Endodermal cell (in vitro differentiated cells): ENCODE measurements around the gene C1QTNF8. TPM values are rescaled to one million over a fixed set of nuclear protein-coding genes. Genes with fewer than 3 reads are reported as not detected.

ENCODE experiments used
- DNase-seq: peaks from one replicate; pipeline ENCODE4 v3.0.0-alpha.2; 2017
- H3K27ac ChIP-seq: 2 replicates; pipeline ENCODE4 v1.5.1; 2013; ENCODE audit warnings: mild to moderate bottlenecking, low read depth, low read length, moderate library complexity
- H3K27me3 ChIP-seq: 2 replicates; pipeline ENCODE4 v1.6.1; 2013; ENCODE audit warnings: mild to moderate bottlenecking, low read length, moderate library complexity; ENCODE audit not compliant: insufficient read depth, control insufficient read depth, poor library complexity, severe bottlenecking
- H3K36me3 ChIP-seq: 2 replicates; pipeline ENCODE4 v1.7.0; 2013; ENCODE audit warnings: mild to moderate bottlenecking, low read length, moderate library complexity; ENCODE audit not compliant: control insufficient read depth, insufficient read depth
- H3K4me1 ChIP-seq: one replicate; pipeline ENCODE4 v1.7.0; 2013; ENCODE audit warnings: low read length; ENCODE audit not compliant: control insufficient read depth, insufficient read depth
- H3K4me3 ChIP-seq: 2 replicates; pipeline ENCODE4 v1.5.1; 2013; ENCODE audit warnings: mild to moderate bottlenecking, low read length, moderate library complexity
- H3K9ac ChIP-seq: 2 replicates; pipeline ENCODE4 v1.6.1; 2013; ENCODE audit warnings: mild to moderate bottlenecking, low read length, moderate library complexity; ENCODE audit not compliant: poor library complexity, severe bottlenecking; ENCODE audit errors: extremely low read depth
- H3K9me3 ChIP-seq: 2 replicates; pipeline ENCODE4 v1.6.1; 2013; ENCODE audit warnings: mild to moderate bottlenecking, low read length, moderate library complexity; ENCODE audit not compliant: control insufficient read depth
- H3K27ac Mint-ChIP-seq: 2 replicates; pipeline ENCODE4 v1.8.0; 2020; ENCODE audit warnings: mixed read lengths
- H3K27me3 Mint-ChIP-seq: 2 replicates; pipeline ENCODE4 v1.8.0; 2021; ENCODE audit warnings: mild to moderate bottlenecking, mixed read lengths; ENCODE audit not compliant: insufficient read depth
- H3K36me3 Mint-ChIP-seq: 2 replicates; pipeline ENCODE4 v1.8.0; 2020; ENCODE audit warnings: low read depth, mixed read lengths
- H3K4me1 Mint-ChIP-seq: 2 replicates; pipeline ENCODE4 v1.8.0; 2020; ENCODE audit warnings: mixed read lengths
- H3K4me3 Mint-ChIP-seq: 2 replicates; pipeline ENCODE4 v1.8.0; 2020; ENCODE audit warnings: mild to moderate bottlenecking, moderate library complexity, mixed read lengths
- H3K9me3 Mint-ChIP-seq: 2 replicates; pipeline ENCODE4 v1.8.0; 2020; ENCODE audit warnings: mild to moderate bottlenecking, mixed read lengths
- CTCF ChIP-seq: fragments of 200-600 bp; sonication (generic); conservative IDR thresholded peaks from 2 replicates; pipeline ENCODE4 v1.5.0; 2021; ENCODE audit warnings: antibody characterized with exemption, mild to moderate bottlenecking
- WGBS, 2 experiments: methylation state at CpG; one replicate each; pipeline versions ENCODE4 v1.1.5 to v1.1.7; 2013; ENCODE audit warnings: missing lambda C conversion rate in 2 of 2, mixed read lengths in 1 of 2; ENCODE audit not compliant: insufficient coverage in 1 of 2, insufficient read length in 1 of 2; 5-methylcytosine and 5-hydroxymethylcytosine counted together
- long read RNA-seq, 4 experiments: library from polyadenylated mRNA in 2 of 4; library from RNA in 1 of 4; library from capped mRNA in 1 of 4; stranded (forward) in 3 of 4; unstranded in 1 of 4; transcript quantifications; one replicate each; pipeline ENCODE4 v2.0.0, GENCODE V29; 2020 to 2021; ENCODE audit warnings: inconsistent platforms in 1 of 4
- polyA plus RNA-seq, 2 experiments: library from polyadenylated mRNA; stranded (reverse); fragments of 50-300 nt; gene quantifications; one replicate each; pipeline ENCODE4 v1.2.3, GENCODE V29; 2013
- total RNA-seq, 2 donors: library from RNA; stranded (reverse); fragmentation: NEBNext Ultra II Directional in 1 of 2; extraction: Animal tissue kit (Norgen Biotek cat#: 25700) in 1 of 2; gene quantifications; 2 replicates in 1 of 2; 3 replicates in 1 of 2; pipeline ENCODE4 v1.2.1, GENCODE V29; 2021

Gene C1QTNF8
- under 1 TPM; 0.15 to 0.20 TPM for total RNA-seq
- not detected for polyA plus RNA-seq (2013, experiment 1 of 2)
- not detected for polyA plus RNA-seq (2013, experiment 2 of 2)
- long read RNA-seq, experiment 1 = 0 reads
- long read RNA-seq, experiment 2 = 0 reads
- long read RNA-seq, experiment 3 = 0 reads
- long read RNA-seq, experiment 4 = 0 reads

GRCh38 chr16:1096169-1097082 is at the start of gene C1QTNF8:
Gene C1QTNF8 (minus strand): TSS chr16:1096244. CDS start chr16:1094922, 1,322 bp downstream.
- H3K9me3 Mint-ChIP-seq = peaks cover 5% of the 10 kb centered on the region
- no peak within 1 kb of the TSS for H3K27ac ChIP-seq
- no peak for TF ChIP-seq CTCF
- no peaks in the 10 kb centered on the region for H3K36me3 ChIP-seq
- H3K9me3 ChIP-seq = no peaks in the 10 kb centered on the region
- DNase-seq = no peak
- H3K36me3 Mint-ChIP-seq = no peaks in the 10 kb centered on the region
- 88% methylated on average over 18 to 55 of the region's 55 CpGs for WGBS, 2 experiments
- H3K4me3 Mint-ChIP-seq = no peak within 1 kb of the TSS
- peaks cover 1% of the 10 kb centered on the region for H3K4me1 Mint-ChIP-seq
- H3K27me3 ChIP-seq = no peaks in the 10 kb centered on the region
- H3K27me3 Mint-ChIP-seq = peaks cover 2% of the 10 kb centered on the region
- H3K9ac ChIP-seq = no peak within 1 kb of the TSS
- no peak within 1 kb of the TSS for H3K27ac Mint-ChIP-seq
- H3K4me1 ChIP-seq = no peaks in the 10 kb centered on the region
- H3K4me3 ChIP-seq = no peak within 1 kb of the TSS

- TF ChIP-seq CTCF = no peak
- Histone ChIP-seq H3K9me3 (no peaks in the 10 kb centered on the region), H3K9ac (no peak overlapping the region), H3K27ac (no peak overlapping the region), H3K4me1 (peaks cover 3% of the 10 kb centered on the region), H3K36me3 (no peaks in the 10 kb centered on the region), H3K4me3 (no peak overlapping the region), H3K27me3 (no peaks in the 10 kb centered on the region)
- Mint-ChIP-seq H3K9me3 (peaks cover 10% of the 10 kb centered on the region), H3K27me3 (peaks cover 8% of the 10 kb centered on the region), H3K27ac (no peak overlapping the region), H3K4me3 (no peak overlapping the region), H3K4me1 (no peaks in the 10 kb centered on the region), H3K36me3 (peaks cover 1% of the 10 kb centered on the region)
- WGBS, 2 experiments = 74 to 76% methylated on average over 7 to 30 of the region's 30 CpGs
- DNase-seq = no peak
Measured at GRCh38 chr16:1145383-1146100, 49.5 kb upstream of the C1QTNF8 start.

- no peaks in the 10 kb centered on the region for H3K4me1 Mint-ChIP-seq
- no peak for TF ChIP-seq CTCF
- Histone ChIP-seq H3K9me3 (no peaks in the 10 kb centered on the region), H3K27me3 (no peaks in the 10 kb centered on the region), H3K36me3 (no peaks in the 10 kb centered on the region), H3K27ac (no peak overlapping the region), H3K4me1 (peaks cover 3% of the 10 kb centered on the region), H3K4me3 (no peak overlapping the region), H3K9ac (no peak overlapping the region)
- no peak overlapping the region for H3K4me3 Mint-ChIP-seq
- DNase-seq = no peak
- H3K27ac Mint-ChIP-seq = no peak overlapping the region
- peaks cover 11% of the 10 kb centered on the region for H3K27me3 Mint-ChIP-seq
- WGBS, 2 experiments = 87 to 92% methylated on average over 11 to 46 of the region's 46 CpGs
- H3K9me3 Mint-ChIP-seq = peaks cover 10% of the 10 kb centered on the region
- peaks cover 1% of the 10 kb centered on the region for H3K36me3 Mint-ChIP-seq
Measured at GRCh38 chr16:1144476-1145382, 48.7 kb upstream of the C1QTNF8 start.
